DOHH2 (cell line): ENCODE results near the gene SIPA1L3.

Experiments
- H3F3A ChIP-seq: fragments of 200-600 bp; sonication (generic), shearing (Covaris generic); 2 replicates; pipeline ENCODE4 v1.6.0; 2016; ENCODE audit warnings: antibody characterized with exemption, mild to moderate bottlenecking; ENCODE audit not compliant: control insufficient read depth, insufficient read depth
- H3K27ac ChIP-seq: fragments of 200-600 bp; sonication (generic); 2 replicates; pipeline ENCODE4 v1.5.1; 2014; ENCODE audit warnings: low read depth, mild to moderate bottlenecking, low read length, moderate library complexity
- H3K27me3 ChIP-seq: fragments of 200-600 bp; sonication (generic); 2 replicates; pipeline ENCODE4 v1.6.1; 2014; ENCODE audit warnings: mild to moderate bottlenecking, low read length, mixed read lengths; ENCODE audit not compliant: control insufficient read depth
- H3K36me3 ChIP-seq: fragments of 200-600 bp; sonication (generic); 2 replicates; pipeline ENCODE4 v1.6.1; 2014; ENCODE audit warnings: mild to moderate bottlenecking, low read length, moderate library complexity, mixed read lengths; ENCODE audit not compliant: control insufficient read depth
- H3K4me1 ChIP-seq: fragments of 200-600 bp; sonication (generic); 2 replicates; pipeline ENCODE4 v1.6.1; 2014; ENCODE audit warnings: mild to moderate bottlenecking, low read length, mixed read lengths; ENCODE audit not compliant: control insufficient read depth
- H3K4me2 ChIP-seq: fragments of 200-600 bp; sonication (generic); 2 replicates; pipeline ENCODE4 v1.6.0; 2014; ENCODE audit warnings: mild to moderate bottlenecking, low read length, moderate library complexity
- H3K4me3 ChIP-seq: fragments of 200-600 bp; sonication (generic); 2 replicates; pipeline ENCODE4 v1.5.1; 2014; ENCODE audit warnings: mild to moderate bottlenecking, low read length, mixed read lengths
- H3K79me2 ChIP-seq: fragments of 200-600 bp; sonication (generic); 2 replicates; pipeline ENCODE4 v1.6.1; 2014; ENCODE audit warnings: mild to moderate bottlenecking, low read length, mixed read lengths; ENCODE audit not compliant: control insufficient read depth
- H3K9me2 ChIP-seq: fragments of 200-600 bp; sonication (generic); replicated peaks from 2 replicates; pipeline ENCODE4 v1.6.1; 2014; ENCODE audit warnings: mild to moderate bottlenecking, low read length, mixed read lengths; ENCODE audit not compliant: control insufficient read depth
- H3K9me3 ChIP-seq: fragments of 200-600 bp; sonication (generic); 2 replicates; pipeline ENCODE4 v1.6.1; 2014; ENCODE audit warnings: antibody characterized with exemption, low read length, mixed read lengths; ENCODE audit not compliant: control insufficient read depth, insufficient read depth
- H4K20me1 ChIP-seq: fragments of 200-600 bp; sonication (generic); 2 replicates; pipeline ENCODE4 v1.6.0; 2014; ENCODE audit warnings: low read depth, mild to moderate bottlenecking, antibody characterized with exemption, low read length, moderate library complexity; ENCODE audit not compliant: control insufficient read depth, insufficient read depth
- EZH2phosphoT487 ChIP-seq: fragments of 200-600 bp; sonication (generic); IDR thresholded peaks from 2 replicates; pipeline ENCODE4 v1.6.1; 2017; ENCODE audit warnings: borderline replicate concordance, mild to moderate bottlenecking, antibody characterized with exemption, low read length, moderate library complexity, mixed read lengths
- TF ChIP-seq, protein P1 (sequence below): fragments of 200-600 bp; sonication (generic); IDR thresholded peaks from one replicate; pipeline ENCODE4 v1.5.1; 2014; ENCODE audit warnings: antibody characterized with exemption, mild to moderate bottlenecking, low read depth, low read length; ENCODE audit not compliant: poor library complexity, severe bottlenecking

Gene SIPA1L3

GRCh38 chr19:38115271-38115802, 208.3 kb downstream of the SIPA1L3 start:
- Histone ChIP-seq H3K4me1 (no peaks in the 10 kb centered on the region), H3K36me3 (peaks cover 54% of the 10 kb centered on the region), H3K9me2 (no peaks in the 10 kb centered on the region), H3K4me2 (no peak overlapping the region), H4K20me1 (no peaks in the 10 kb centered on the region), H3K27me3 (no peaks in the 10 kb centered on the region), H3K79me2 (no peaks in the 10 kb centered on the region), H3F3A (no peaks in the 10 kb centered on the region), H3K27ac (no peak overlapping the region), H3K4me3 (no peak overlapping the region), H3K9me3 (no peaks in the 10 kb centered on the region)
- TF ChIP-seq EZH2phosphoT487, result no peak
- TF ChIP-seq, protein P1, sequence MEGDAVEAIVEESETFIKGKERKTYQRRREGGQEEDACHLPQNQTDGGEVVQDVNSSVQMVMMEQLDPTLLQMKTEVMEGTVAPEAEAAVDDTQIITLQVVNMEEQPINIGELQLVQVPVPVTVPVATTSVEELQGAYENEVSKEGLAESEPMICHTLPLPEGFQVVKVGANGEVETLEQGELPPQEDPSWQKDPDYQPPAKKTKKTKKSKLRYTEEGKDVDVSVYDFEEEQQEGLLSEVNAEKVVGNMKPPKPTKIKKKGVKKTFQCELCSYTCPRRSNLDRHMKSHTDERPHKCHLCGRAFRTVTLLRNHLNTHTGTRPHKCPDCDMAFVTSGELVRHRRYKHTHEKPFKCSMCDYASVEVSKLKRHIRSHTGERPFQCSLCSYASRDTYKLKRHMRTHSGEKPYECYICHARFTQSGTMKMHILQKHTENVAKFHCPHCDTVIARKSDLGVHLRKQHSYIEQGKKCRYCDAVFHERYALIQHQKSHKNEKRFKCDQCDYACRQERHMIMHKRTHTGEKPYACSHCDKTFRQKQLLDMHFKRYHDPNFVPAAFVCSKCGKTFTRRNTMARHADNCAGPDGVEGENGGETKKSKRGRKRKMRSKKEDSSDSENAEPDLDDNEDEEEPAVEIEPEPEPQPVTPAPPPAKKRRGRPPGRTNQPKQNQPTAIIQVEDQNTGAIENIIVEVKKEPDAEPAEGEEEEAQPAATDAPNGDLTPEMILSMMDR, result no peak

- TF ChIP-seq EZH2phosphoT487, result no peak
- H3F3A ChIP-seq, result no peaks in the 10 kb centered on the region
- H3K4me1 ChIP-seq, result no peaks in the 10 kb centered on the region
- H3K9me2 ChIP-seq, result no peaks in the 10 kb centered on the region
- H3K4me3 ChIP-seq, result no peak overlapping the region
- H3K27ac ChIP-seq, result no peak overlapping the region
- H3K4me2 ChIP-seq, result no peak overlapping the region
- no peaks in the 10 kb centered on the region for H4K20me1 ChIP-seq
- no peaks in the 10 kb centered on the region for H3K27me3 ChIP-seq
- no peaks in the 10 kb centered on the region for H3K9me3 ChIP-seq
- H3K79me2 ChIP-seq, result no peaks in the 10 kb centered on the region
- peaks cover 51% of the 10 kb centered on the region for H3K36me3 ChIP-seq
These were observed 211.2 kb downstream of the SIPA1L3 start for GRCh38 chr19:38118176-38118575.

- Histone ChIP-seq H4K20me1 (no peaks in the 10 kb centered on the region), H3K36me3 (peaks cover 39% of the 10 kb centered on the region)
- TF ChIP-seq, protein P1, result no peak
- TF ChIP-seq EZH2phosphoT487, result no peak
These were observed 213.5 kb downstream of the SIPA1L3 start for GRCh38 chr19:38120471-38121025.

GRCh38 chr19:38122402-38123093, 215.5 kb downstream of the SIPA1L3 start:
- no peaks in the 10 kb centered on the region for H3K27me3 ChIP-seq
- no peak overlapping the region for H3K4me3 ChIP-seq
- H3K4me1 ChIP-seq, result no peaks in the 10 kb centered on the region
- no peaks in the 10 kb centered on the region for H4K20me1 ChIP-seq
- H3K4me2 ChIP-seq, result no peak overlapping the region
- TF ChIP-seq EZH2phosphoT487, result no peak
- TF ChIP-seq, protein P1, result no peak
- H3K9me3 ChIP-seq, result no peaks in the 10 kb centered on the region
- H3K27ac ChIP-seq, result no peak overlapping the region
- H3K36me3 ChIP-seq, result peaks cover 36% of the 10 kb centered on the region
- H3K9me2 ChIP-seq, result no peaks in the 10 kb centered on the region
- H3F3A ChIP-seq, result no peaks in the 10 kb centered on the region
- H3K79me2 ChIP-seq, result no peaks in the 10 kb centered on the region

More at GRCh38 chr19:38120471-38121025, 213.5 kb downstream of the SIPA1L3 start:
- Histone ChIP-seq H3K4me1 (no peaks in the 10 kb centered on the region), H3K9me3 (no peaks in the 10 kb centered on the region), H3K79me2 (no peaks in the 10 kb centered on the region), H3K4me2 (no peak overlapping the region), H3K27me3 (no peaks in the 10 kb centered on the region), H3F3A (no peaks in the 10 kb centered on the region), H3K9me2 (no peaks in the 10 kb centered on the region), H3K27ac (no peak overlapping the region), H3K4me3 (no peak overlapping the region)
